Sigmoid colon (tissue), 4 donors: ENCODE results near the gene ETS1.

ENCODE experiments used
- POLR2A ChIP-seq, 2 donors: fragments of 450-650 bp; IDR thresholded peaks; one replicate each; pipeline ENCODE4 v1.6.1; 2016; ENCODE audit warnings: antibody characterized with exemption in 2 of 2, mild to moderate bottlenecking in 2 of 2, moderate library complexity in 2 of 2
- POLR2AphosphoS5 ChIP-seq, 4 donors: sonication (generic); formaldehyde crosslinking; IDR thresholded peaks; one replicate each; pipeline ENCODE4 v1.6.1; 2017; ENCODE audit warnings: antibody characterized with exemption in 4 of 4
- TF ChIP-seq, protein P1 (sequence below), 4 experiments: fragments of 450-650 bp in 3 of 4; fragments of 200-600 bp in 1 of 4; IDR thresholded peaks; one replicate each; pipeline ENCODE4 v1.5.1; 2016 to 2019; ENCODE audit warnings: antibody characterized with exemption in 4 of 4, mild to moderate bottlenecking in 3 of 4, moderate library complexity in 2 of 4

- TF ChIP-seq, protein P1, sequence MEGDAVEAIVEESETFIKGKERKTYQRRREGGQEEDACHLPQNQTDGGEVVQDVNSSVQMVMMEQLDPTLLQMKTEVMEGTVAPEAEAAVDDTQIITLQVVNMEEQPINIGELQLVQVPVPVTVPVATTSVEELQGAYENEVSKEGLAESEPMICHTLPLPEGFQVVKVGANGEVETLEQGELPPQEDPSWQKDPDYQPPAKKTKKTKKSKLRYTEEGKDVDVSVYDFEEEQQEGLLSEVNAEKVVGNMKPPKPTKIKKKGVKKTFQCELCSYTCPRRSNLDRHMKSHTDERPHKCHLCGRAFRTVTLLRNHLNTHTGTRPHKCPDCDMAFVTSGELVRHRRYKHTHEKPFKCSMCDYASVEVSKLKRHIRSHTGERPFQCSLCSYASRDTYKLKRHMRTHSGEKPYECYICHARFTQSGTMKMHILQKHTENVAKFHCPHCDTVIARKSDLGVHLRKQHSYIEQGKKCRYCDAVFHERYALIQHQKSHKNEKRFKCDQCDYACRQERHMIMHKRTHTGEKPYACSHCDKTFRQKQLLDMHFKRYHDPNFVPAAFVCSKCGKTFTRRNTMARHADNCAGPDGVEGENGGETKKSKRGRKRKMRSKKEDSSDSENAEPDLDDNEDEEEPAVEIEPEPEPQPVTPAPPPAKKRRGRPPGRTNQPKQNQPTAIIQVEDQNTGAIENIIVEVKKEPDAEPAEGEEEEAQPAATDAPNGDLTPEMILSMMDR (IDR thresholded peaks at IDR 0.05) = no peak
- no peak for TF ChIP-seq POLR2A (IDR thresholded peaks at IDR 0.05)
- no peak for TF ChIP-seq POLR2AphosphoS5 (IDR thresholded peaks at IDR 0.05)
Observed at GRCh38 chr11:128487978-128488377, 99.4 kb downstream of the ETS1 start.
